ENCODE results near the gene ZNF648. TPM values are rescaled to one million over a fixed set of nuclear protein-coding genes. Genes with fewer than 3 reads are reported as not detected.
"Not testable (repeated sequence)": the region's sequence is repeated elsewhere in the genome, so short reads cannot be mapped to it uniquely, and the experiment has no call there.

The ZNF648 gene
- total RNA-seq, 1 donor from 2014 or later, result 0.31 TPM

DNA sequence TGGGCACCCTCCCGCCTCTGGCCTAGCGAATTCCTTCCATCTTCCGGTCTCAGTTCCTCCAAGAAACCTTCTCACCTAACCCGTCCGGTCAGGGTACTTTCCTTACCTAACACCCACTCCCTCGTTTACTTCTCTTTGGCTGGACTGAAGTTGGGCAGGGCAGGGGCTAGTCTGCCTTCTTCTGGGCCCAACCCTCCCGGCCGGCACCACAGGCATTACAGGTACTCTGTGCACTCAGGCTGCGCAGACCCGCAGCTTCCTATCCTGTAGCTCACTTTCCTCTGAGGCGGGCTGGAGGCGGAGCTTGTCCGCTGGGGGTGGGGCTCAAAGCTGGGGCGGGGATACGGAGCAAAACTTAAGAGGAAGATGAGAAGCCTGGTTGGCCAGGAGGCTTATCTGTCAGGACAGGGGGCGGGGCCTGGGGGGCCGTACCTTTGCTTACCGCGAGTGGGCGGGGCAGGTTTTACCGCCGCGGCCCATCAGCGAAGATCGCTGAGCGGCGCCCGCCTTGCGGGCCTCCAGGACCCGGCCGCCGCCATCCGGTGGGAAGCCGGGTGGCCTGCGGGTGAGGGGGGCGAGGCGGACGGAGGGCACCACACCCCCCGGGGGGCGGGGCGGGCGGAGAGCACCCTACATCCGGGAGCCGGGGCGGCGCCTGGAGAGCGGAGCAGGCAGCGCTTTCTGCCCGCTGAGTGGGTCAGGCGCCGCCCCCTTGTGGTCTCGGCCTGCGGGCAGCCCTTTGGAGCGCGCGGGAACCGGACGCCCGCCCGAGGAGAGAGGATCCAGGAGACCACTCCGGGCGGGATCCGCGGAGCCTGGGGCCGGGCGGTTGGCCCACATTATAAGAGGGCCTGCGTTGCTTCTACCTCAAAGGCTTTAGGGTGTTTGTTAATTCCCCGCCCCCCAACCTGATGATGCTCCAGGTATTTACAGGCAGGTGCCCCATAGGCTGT lies 31.9 kb downstream of the ZNF648 start:
- peak; percentile 94 for DNase-seq

GRCh38 chr1:182029002-182029378 lies 32.5 kb downstream of the ZNF648 start:
- no peak for DNase-seq

DNA sequence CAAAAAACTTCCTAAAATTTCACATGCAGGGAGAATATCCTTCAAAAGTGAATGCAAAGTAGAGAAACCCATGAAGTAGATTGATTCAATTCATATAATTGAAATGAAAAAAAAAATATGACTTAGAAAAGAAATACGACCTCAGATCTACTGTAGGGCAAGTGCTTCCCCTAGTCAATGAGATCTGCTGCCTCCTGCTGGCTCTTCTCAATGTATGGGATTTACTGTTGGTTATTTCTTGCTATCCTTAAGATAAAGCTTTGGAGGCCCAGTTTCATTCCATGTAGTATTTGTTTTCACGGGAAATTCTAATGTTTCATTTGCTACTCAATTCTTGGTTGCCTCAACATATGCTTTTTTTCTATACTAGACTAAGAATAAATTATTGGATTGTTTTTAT lies 46.2 kb downstream of the ZNF648 start:
- no peak for DNase-seq

GRCh38 chr1:182010800-182011370 lies 50.6 kb downstream of the ZNF648 start:
- not testable (repeated sequence) for DNase-seq

GRCh38 chr1:182005398-182005797 lies 56.1 kb downstream of the ZNF648 start:
- not testable (repeated sequence) for DNase-seq

DNA sequence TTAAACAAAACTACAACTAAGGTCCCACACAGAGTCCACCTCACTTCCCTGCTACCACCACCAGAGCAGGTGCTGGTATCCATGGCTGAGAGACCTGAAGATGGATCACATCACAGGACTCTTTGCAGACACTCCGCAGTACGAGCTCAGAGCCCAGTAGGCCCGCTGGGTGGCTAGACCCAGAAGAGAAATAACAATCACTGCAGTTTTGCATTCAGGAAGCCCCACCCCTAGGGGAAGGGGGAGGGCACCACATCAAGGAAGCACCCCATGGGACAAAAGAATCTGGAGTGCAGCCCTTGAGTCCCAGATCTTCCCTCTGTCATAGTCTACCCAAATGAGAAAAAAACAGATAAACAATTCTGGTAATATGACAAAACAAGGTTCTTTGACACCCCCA lies 56.9 kb downstream of the ZNF648 start:
- no peak for DNase-seq
